HepG2 (cell line): ENCODE data around the gene ANKS1B. TPM values are rescaled to one million over a fixed set of nuclear protein-coding genes. Genes with fewer than 3 reads are reported as not detected.

Experiments
- ATAC-seq: fragments of 200-7000 bp; cut with Tn5 transposase; 3 replicates; pipeline ENCODE4 v1.9.1; 2020; ENCODE audit warnings: mild to moderate bottlenecking, moderate library complexity
- BruUV-seq: library from RNA; stranded (reverse); fragments of 400-500 nt; replicated peaks from 2 replicates; lab custom pipeline; 2021; lab: Mats Ljungman, UMichigan
- CTCF ChIA-PET: fragments of 300-600 bp; formaldehyde crosslinking; extraction: SDS; loops from one replicate; lab custom pipeline; 2021; ENCODE audit warnings: low total read pairs, inconsistent platforms, low intra/inter-chr PET ratio; lab: Yijun Ruan, JAX
- POLR2A ChIA-PET: fragments of 350-600 bp; sonication (Branson Sonifier 250); formaldehyde crosslinking; loops from one replicate; lab custom pipeline; 2020; ENCODE audit warnings: antibody characterized with exemption, inconsistent platforms; lab: Yijun Ruan, JAX
- DNase-seq: peaks from one replicate; pipeline ENCODE4 v3.0.0-alpha.2; 2015; ENCODE audit warnings: low spot score
- FAIRE-seq: peaks from 3 replicates; lab custom pipeline; 2011; peaks lifted over from hg19 to GRCh38; lab: Jason Lieb, UNC
- H2AFZ ChIP-seq: one replicate; pipeline ENCODE4 v1.6.1; 2011; ENCODE audit warnings: low read length, inconsistent platforms
- H3K27ac ChIP-seq: fragments of 300-600 bp; 3 replicates; pipeline ENCODE4 v1.8.0; 2011; ENCODE audit warnings: mixed run types, mild to moderate bottlenecking, mixed read lengths, low read length, inconsistent platforms; ENCODE audit not compliant: insufficient read depth; ENCODE audit errors: extremely low read length
- H3K27me3 ChIP-seq, 2 experiments: fragments of 200-600 bp in 1 of 2; 2 replicates in 1 of 2; 3 replicates in 1 of 2; pipeline versions ENCODE4 v1.6.0 to v1.8.0; 2011; ENCODE audit warnings: low read length in 2 of 2, mild to moderate bottlenecking in 2 of 2, moderate library complexity in 2 of 2, inconsistent platforms in 1 of 2; ENCODE audit not compliant: insufficient read depth in 2 of 2, control insufficient read depth in 1 of 2
- H3K36me3 ChIP-seq, 2 experiments: fragments of 200-600 bp in 1 of 2; replicated peaks in 1 of 2; 2 replicates in 1 of 2; 3 replicates in 1 of 2; pipeline versions ENCODE4 v1.5.1 to v1.8.0; 2011; ENCODE audit warnings: low read length in 2 of 2, inconsistent platforms in 1 of 2; ENCODE audit not compliant: insufficient read depth in 2 of 2, control insufficient read depth in 1 of 2
- H3K4me1 ChIP-seq: 2 replicates; pipeline ENCODE4 v1.5.1; 2012; ENCODE audit warnings: low read length, inconsistent platforms; ENCODE audit not compliant: insufficient read depth
- H3K4me2 ChIP-seq: 2 replicates; pipeline ENCODE4 v1.6.0; 2011; ENCODE audit warnings: low read depth, low read length, inconsistent platforms
- H3K4me3 ChIP-seq, 3 experiments: fragments of 200-600 bp in 1 of 3; sonication (generic), shearing (Covaris generic) in 1 of 3; replicated peaks in 1 of 3; 2 replicates each; pipeline ENCODE4 v1.5.1; 2011 to 2016; ENCODE audit warnings: low read length in 3 of 3, inconsistent platforms in 2 of 3, low read depth in 2 of 3, mild to moderate bottlenecking in 2 of 3, control low read depth in 1 of 3, mixed read lengths in 1 of 3; ENCODE audit not compliant: insufficient read depth in 1 of 3
- H3K79me2 ChIP-seq: one replicate; pipeline ENCODE4 v1.6.1; 2011; ENCODE audit warnings: low read length, inconsistent platforms; ENCODE audit not compliant: insufficient read depth
- H3K9ac ChIP-seq: 2 replicates; pipeline ENCODE4 v1.6.0; 2011; ENCODE audit warnings: mild to moderate bottlenecking, low read depth, low read length, inconsistent platforms; ENCODE audit not compliant: insufficient read depth
- H3K9me3 ChIP-seq: 2 replicates; pipeline ENCODE4 v1.5.1; 2012; ENCODE audit warnings: mild to moderate bottlenecking, low read length
- H4K20me1 ChIP-seq: 2 replicates; pipeline ENCODE4 v1.6.0; 2011; ENCODE audit warnings: inconsistent platforms, mild to moderate bottlenecking, low read length, moderate library complexity; ENCODE audit not compliant: insufficient read depth
- DDIT3 ChIP-seq: sonication (generic); formaldehyde crosslinking; IDR thresholded peaks from 2 replicates; pipeline ENCODE4 v1.4.0; 2020; ENCODE audit warnings: mild to moderate bottlenecking, missing genetic modification reagents
- IKZF5 ChIP-seq: IDR thresholded peaks from 2 replicates; pipeline ENCODE4 v1.6.1; 2018; ENCODE audit warnings: missing genetic modification reagents, mild to moderate bottlenecking, missing compliant biosample characterization
- MEF2D ChIP-seq: sonication (generic); formaldehyde crosslinking; IDR thresholded peaks from 2 replicates; pipeline ENCODE4 v1.5.1; 2020; ENCODE audit warnings: mild to moderate bottlenecking, missing genetic modification reagents
- ZNF33A ChIP-seq: sonication (generic); formaldehyde crosslinking; IDR thresholded peaks from 2 replicates; pipeline ENCODE4 v1.5.1; 2020; ENCODE audit warnings: missing genetic modification reagents, mild to moderate bottlenecking, moderate library complexity, borderline replicate concordance
- ZNF362 ChIP-seq: sonication (generic); formaldehyde crosslinking; IDR thresholded peaks from 2 replicates; pipeline ENCODE4 v1.4.0; 2020; ENCODE audit warnings: missing genetic modification reagents, mild to moderate bottlenecking, borderline replicate concordance
- ZNF737 ChIP-seq: sonication (generic); formaldehyde crosslinking; IDR thresholded peaks from 2 replicates; pipeline ENCODE4 v1.5.0; 2020; ENCODE audit warnings: missing genetic modification reagents, mild to moderate bottlenecking, borderline replicate concordance
- WGBS: methylation state at CpG from one replicate; pipeline ENCODE4 v1.1.6; 2017; ENCODE audit warnings: low lambda C conversion rate; 5-methylcytosine and 5-hydroxymethylcytosine counted together
- in situ Hi-C: cut with HindIII; loops from 2 replicates; pipeline ENCODE4 v1.10.0; 2017; ENCODE audit warnings: low pct_unique_long_range_greater_than_20kb; ENCODE audit not compliant: extremely low pct_ligation_motif_present
- intact Hi-C: fragments of 100-400 bp; cut with micrococcal nuclease; formaldehyde crosslinking; loops from one replicate; pipeline ENCODE4 v1.10.0; 2022; ENCODE audit not compliant: unreplicated experiment
- polyA plus RNA-seq, 8 experiments: library from polyadenylated mRNA; depleted of rRNA in 3 of 8; stranded (reverse) in 7 of 8; unstranded in 1 of 8; fragments of >200 nt; fragmentation: Illumina TruSeq in 4 of 8; extraction: Trizol in 4 of 8; gene quantifications; 2 replicates each; pipeline versions ENCODE4 v1.2.1 to v1.2.3, GENCODE V29; 2011 to 2016; ENCODE audit warnings: low read depth in 4 of 8, missing spikeins in 1 of 8, mixed read lengths in 1 of 8; ENCODE audit not compliant: insufficient read depth in 1 of 8
- total RNA-seq, 5 experiments: library from RNA; depleted of rRNA; stranded (reverse); fragments of >200 nt; fragmentation: Illumina TruSeq; extraction: Trizol; gene quantifications; 2 replicates each; pipeline ENCODE4 v1.2.3, GENCODE V29; 2016; ENCODE audit warnings: low read depth in 1 of 5

ANKS1B gene
- total and polyA plus RNA-seq, 2 of the 13 experiments (the other 11 are each of a cell fraction or from before 2014, with no cell fraction given): 0.15 TPM; not detected in 1

- TF ChIP-seq ZNF362 (no peak), ZNF33A (CRISPR knock-in tag) (no peak)
Measured at GRCh38 chr12:99042226-99042625, 942.5 kb downstream of the ANKS1B start (continued).

- Histone ChIP-seq H3K9ac (no peak overlapping the region), H3K4me1 (no peaks in the 10 kb centered on the region), H3K4me2 (no peak overlapping the region), H2AFZ (no peak overlapping the region), H3K4me3 (no peak overlapping the region), H3K36me3 (no peaks in the 10 kb centered on the region), H4K20me1 (no peaks in the 10 kb centered on the region), H3K27ac (no peak overlapping the region), H3K9me3 (no peaks in the 10 kb centered on the region), H3K79me2 (no peaks in the 10 kb centered on the region), H3K27me3 (peaks cover 0 to 2% of the 10 kb centered on the region in 2 experiments; a peak in 1 of 5 replicates)
- BruUV-seq: no TSS peak
- ChIA-PET CTCF (no interaction called here), POLR2A (no interaction called here)
- DNase-seq: no peak
- in situ Hi-C loops (loop anchor here (25.0 kb wide), 1 partner anchor 723 kb away; no protein-coding TSS in a partner anchor), intact Hi-C loops (no loop called here)
- TF ChIP-seq MEF2D (CRISPR knock-in tag) (no peak), ZNF737 (CRISPR knock-in tag) (no peak), IKZF5 (CRISPR knock-in tag) (no peak), DDIT3 (no peak)
- no peak for ATAC-seq
- FAIRE-seq: no peak
- WGBS: 29% methylated on average over 9 of the region's 9 CpGs
Measured at GRCh38 chr12:99039367-99040120, 945.2 kb downstream of the ANKS1B start.
